ENCODE results near the gene LIN28A.
"Not testable (repeated sequence)": the region's sequence is repeated elsewhere in the genome, so short reads cannot be mapped to it uniquely, and the experiment has no call there.

LIN28A gene, protein sequence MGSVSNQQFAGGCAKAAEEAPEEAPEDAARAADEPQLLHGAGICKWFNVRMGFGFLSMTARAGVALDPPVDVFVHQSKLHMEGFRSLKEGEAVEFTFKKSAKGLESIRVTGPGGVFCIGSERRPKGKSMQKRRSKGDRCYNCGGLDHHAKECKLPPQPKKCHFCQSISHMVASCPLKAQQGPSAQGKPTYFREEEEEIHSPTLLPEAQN

DNA sequence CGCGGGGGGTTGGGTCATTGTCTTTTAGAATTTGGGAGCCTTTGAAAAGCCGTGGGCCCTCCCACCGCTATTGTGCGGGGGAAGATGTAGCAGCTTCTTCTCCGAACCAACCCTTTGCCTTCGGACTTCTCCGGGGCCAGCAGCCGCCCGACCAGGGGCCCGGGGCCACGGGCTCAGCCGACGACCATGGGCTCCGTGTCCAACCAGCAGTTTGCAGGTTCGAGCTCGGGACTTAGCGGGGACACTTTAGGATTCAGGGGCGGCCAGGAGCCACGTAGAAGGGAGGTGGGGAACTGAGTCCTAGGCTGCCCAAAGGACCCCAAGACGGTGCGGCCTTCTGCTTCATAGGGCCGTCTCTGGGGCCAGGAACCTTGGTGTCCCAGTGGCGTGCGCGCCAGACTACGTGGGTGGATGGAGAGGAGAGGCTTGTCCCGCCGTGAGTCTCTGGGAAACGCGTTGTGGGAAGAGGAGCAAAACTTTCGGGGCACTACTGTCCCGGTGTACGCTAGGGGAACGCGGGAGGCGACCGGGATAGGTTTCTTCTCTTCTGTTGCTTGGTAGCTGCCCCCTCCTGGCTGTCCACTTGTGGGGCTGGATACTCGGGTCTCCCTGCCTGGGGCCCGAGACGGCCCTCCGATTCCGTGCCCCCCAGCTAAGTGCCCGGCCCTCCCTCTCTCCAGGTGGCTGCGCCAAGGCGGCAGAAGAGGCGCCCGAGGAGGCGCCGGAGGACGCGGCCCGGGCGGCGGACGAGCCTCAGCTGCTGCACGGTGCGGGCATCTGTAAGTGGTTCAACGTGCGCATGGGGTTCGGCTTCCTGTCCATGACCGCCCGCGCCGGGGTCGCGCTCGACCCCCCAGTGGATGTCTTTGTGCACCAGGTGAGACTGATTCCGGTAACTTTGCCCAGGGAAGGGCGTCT is at the start of gene LIN28A:
LIN28A (plus strand) TSS at position 112 of the 918 bp plus-strand sequence; CDS start at position 187, 75 bp downstream.
- DNase-seq (ENCODE audit: low read depth), result no peak

- DNase-seq (ENCODE audit: low read depth), result no peak
Measured at GRCh38 chr1:26361605-26362122, 49.0 kb upstream of the LIN28A start.

DNA sequence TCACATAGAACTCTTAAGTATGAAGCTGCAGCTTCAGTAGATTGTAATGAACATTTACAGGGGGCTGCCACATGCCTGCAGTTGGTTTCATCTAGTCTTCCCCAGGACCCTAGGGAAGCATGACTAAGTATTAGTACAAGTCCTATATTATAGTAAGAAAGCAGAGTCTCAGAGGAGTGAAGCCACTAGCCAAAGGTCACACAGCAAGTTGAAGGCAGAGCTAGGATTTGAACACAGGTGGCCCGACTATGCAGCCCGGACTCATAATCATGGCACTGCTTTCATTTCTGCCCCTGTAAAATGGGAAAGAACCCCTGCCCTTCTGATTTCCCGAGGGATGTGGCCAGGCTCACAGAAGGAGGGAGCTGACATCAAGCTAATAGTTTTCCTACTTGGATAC is 48.3 kb upstream of the LIN28A start:
- no peak for DNase-seq (ENCODE audit: low read depth)

GRCh38 chr1:26363549-26364448 is 46.8 kb upstream of the LIN28A start:
- peak; percentile 78 for DNase-seq (ENCODE audit: low read depth)

GRCh38 chr1:26364956-26365355 is 45.7 kb upstream of the LIN28A start:
- DNase-seq (ENCODE audit: low read depth), result no peak

GRCh38 chr1:26367441-26367840 is 43.2 kb upstream of the LIN28A start:
- DNase-seq (ENCODE audit: low read depth), result no peak

GRCh38 chr1:26368006-26368405 is 42.6 kb upstream of the LIN28A start:
- no peak for DNase-seq (ENCODE audit: low read depth)

DNA sequence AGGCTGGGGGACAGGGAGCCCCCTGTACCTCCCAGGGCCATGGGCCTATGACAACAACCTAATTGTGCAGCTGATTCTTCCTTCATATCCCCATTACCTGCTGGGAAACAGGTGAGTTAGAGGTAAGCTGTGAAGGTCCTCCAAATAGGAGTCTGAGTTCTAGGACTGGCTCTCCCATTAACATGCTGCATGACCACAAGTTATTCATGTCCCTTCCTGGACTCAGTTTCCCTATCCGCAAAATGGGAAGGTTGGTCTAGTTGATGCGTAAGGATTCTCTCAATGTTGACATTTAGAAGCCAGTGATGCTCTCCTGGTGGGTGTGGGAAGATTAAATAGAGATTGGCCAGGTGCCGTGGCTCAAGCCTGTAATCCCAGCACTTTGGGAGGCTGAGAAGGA is 42.1 kb upstream of the LIN28A start:
- no peak for DNase-seq (ENCODE audit: low read depth)

DNA sequence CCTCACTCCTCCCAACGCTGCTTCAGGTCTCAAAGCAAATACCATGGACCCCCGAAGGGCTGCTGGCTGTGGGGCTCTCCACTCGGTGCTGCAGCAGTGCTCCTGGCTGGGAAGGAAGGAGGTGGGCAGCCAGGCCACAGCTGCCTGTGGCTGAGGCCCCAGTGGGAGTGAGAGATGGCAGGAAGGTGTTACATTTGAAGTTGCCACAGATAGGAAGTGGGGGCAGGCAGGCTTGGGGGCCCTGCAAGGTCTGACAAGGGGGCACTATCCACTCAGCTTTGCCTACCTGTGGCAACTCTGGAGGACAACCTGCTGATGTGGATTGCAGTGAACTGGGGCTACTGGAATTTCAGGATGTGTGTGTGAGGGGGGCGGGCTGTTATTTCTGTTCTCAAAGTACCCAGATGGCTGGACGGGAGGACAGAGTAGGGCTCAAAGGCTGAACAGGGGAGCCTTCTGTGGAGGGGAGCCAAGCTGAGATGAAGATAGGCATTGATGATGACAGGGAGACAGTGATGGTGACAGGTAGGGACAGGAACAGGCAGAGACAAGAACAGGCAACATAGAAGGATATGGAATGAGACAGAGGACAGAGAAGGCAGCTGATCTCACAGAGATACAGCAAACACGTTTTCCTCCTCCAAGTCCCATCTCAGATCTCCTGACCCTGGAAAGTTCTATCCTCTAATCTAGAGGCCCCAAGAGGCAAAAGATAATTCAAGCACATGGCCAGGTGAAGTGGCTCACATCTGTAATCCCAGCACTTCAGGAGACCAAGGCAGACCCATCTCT is 39.8 kb upstream of the LIN28A start:
- DNase-seq (ENCODE audit: low read depth), result no peak

DNA sequence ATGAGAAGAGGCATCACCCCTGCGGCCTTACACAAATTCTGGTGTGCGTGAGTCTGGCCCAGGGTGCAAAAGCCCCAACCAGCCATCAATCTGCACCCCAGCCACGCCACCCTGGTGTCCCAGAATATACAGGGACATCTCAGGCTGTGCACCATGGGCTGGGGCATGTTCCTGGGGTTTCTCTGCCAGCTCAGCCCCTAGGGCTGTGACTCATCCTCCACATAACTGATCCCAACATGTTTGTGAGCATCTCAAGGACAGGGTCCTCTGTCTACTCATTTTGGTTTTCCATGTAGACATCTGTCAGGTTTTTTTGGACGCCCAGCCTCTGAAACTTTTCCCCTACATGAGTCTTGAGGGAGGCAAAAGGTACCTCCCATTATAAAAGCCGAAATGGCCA is 38.6 kb upstream of the LIN28A start:
- no peak for DNase-seq (ENCODE audit: low read depth)

- not testable (repeated sequence) for DNase-seq (ENCODE audit: low read depth)
Measured at GRCh38 chr1:26372611-26373010, 38.0 kb upstream of the LIN28A start, which contains the start of gene ZNF683. Gene ZNF683, minus strand, starts transcription at chr1:26372750. Its CDS starts 4,179 bp downstream, at chr1:26368571.

DNA sequence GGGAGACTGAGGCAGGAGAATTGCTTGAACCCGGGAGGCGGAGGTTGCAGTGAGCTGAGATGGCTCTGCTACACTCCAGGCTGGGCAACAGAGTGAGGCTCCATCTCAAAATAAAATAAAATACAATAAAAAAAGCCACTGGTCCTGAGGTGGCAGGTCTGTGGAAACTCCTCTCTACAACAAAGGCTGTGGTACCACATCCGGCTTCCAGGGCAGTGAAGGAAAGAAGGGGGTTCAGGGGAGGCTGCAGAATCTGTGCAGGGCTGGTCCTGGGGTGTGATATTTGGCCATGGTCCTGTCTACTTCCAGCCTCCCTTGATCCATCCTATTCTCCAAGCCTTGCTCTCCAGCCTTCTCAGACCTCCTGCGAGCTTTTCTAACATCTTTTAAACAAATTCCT is 37.3 kb upstream of the LIN28A start:
- DNase-seq (ENCODE audit: low read depth), result no peak

- DNase-seq (ENCODE audit: low read depth), result no peak
Measured at GRCh38 chr1:26373789-26374188, 36.8 kb upstream of the LIN28A start.

GRCh38 chr1:26374361-26374760 is 36.3 kb upstream of the LIN28A start:
- not testable (repeated sequence) for DNase-seq (ENCODE audit: low read depth)

- DNase-seq (ENCODE audit: low read depth), result no peak
Measured at GRCh38 chr1:26375081-26375480, 35.5 kb upstream of the LIN28A start.

GRCh38 chr1:26376050-26376449 is 34.6 kb upstream of the LIN28A start:
- DNase-seq (ENCODE audit: low read depth), result no peak

- peak; percentile 49 for DNase-seq (ENCODE audit: low read depth)
Measured at GRCh38 chr1:26378088-26378878, 32.3 kb upstream of the LIN28A start.

- DNase-seq (ENCODE audit: low read depth), result no peak
Measured at GRCh38 chr1:26378879-26379251, 31.8 kb upstream of the LIN28A start.

DNA sequence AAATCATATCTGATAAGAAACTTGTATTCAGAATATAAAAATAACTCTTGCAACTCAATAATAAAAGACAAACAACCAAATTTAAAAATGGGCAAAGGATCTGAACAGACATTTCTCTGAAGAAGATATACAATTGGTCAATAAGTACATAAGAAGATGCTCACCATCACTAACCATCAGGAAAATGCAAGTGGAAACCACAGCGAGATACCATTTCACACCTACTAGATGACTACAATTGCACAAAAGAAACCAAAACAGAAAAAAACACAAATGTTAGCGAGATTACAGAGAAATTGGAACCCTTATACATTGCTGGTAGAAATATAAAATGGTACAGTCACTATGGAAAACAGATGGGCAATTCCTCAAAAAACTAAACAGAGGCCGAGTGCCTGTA is 26.5 kb upstream of the LIN28A start:
- no peak for DNase-seq (ENCODE audit: low read depth)

DNA sequence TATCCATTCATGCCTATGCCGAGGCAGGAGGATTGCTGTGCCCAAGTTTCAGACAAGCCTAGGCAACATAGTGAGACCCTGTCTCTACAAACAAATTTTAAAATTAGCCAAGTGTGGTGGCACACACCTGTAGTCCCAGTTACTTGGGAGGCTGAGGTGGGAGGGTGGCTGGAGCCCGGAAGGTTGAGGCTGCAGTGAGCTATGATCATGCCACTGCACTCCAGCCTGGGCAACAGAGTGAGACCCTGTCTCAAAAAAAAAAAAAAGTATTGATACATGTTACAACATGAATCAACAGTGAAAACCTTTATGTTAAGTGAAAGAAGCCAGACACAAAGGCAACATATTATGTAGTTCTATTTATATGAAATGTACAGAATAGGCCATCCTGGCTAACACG is 25.6 kb upstream of the LIN28A start:
- not testable (repeated sequence) for DNase-seq (ENCODE audit: low read depth)
